D721Med (cell line): ENCODE measurements around the gene RCCD1.

Source experiments
- DNase-seq: peaks from one replicate; pipeline ENCODE4 v3.0.0; 2011; ENCODE audit warnings: low spot score; ENCODE audit not compliant: insufficient read length
- FAIRE-seq: peaks from 2 replicates; lab custom pipeline; 2011; peaks lifted over from hg19 to GRCh38; lab: Jason Lieb, UNC
- TF ChIP-seq, protein P1 (sequence below): IDR thresholded peaks from 2 replicates; pipeline ENCODE4 v1.5.1; 2012; ENCODE audit warnings: mild to moderate bottlenecking, control low read depth; ENCODE audit not compliant: insufficient read depth; ENCODE audit errors: missing control alignments

Gene RCCD1

DNA sequence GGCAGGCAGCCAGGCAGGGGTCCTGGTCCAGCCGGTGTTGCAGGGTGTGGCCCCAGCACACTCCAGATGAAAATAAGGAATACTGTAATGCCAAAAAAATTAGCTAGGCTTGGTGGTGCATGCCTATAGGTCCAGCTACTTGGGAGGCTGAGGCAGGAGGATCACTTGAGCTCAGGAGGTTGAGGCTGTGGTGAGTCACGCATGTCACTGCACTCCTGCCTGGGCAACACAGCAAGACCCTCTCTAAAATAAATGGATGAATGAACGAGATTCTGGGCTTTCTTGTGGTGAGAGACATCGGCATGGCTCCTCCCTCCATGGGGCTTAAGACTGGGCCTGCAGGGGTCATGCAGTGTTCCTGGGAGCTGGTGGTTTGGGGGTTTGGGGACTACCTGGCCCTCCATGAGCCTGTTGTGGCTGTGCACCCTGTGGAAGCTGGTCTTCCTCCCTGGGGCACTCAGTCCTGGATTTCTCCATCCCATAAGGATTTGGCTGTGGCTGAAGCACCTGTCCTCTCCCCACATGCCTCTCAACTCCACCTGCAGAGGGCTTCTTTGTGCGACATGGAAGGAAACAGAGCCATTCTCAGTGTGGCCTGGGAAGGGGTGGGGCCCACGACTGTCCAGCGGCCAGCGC, 7.6 kb upstream of the RCCD1 start:
- FAIRE-seq = no peak
- no peak for DNase-seq
- TF ChIP-seq, protein P1, sequence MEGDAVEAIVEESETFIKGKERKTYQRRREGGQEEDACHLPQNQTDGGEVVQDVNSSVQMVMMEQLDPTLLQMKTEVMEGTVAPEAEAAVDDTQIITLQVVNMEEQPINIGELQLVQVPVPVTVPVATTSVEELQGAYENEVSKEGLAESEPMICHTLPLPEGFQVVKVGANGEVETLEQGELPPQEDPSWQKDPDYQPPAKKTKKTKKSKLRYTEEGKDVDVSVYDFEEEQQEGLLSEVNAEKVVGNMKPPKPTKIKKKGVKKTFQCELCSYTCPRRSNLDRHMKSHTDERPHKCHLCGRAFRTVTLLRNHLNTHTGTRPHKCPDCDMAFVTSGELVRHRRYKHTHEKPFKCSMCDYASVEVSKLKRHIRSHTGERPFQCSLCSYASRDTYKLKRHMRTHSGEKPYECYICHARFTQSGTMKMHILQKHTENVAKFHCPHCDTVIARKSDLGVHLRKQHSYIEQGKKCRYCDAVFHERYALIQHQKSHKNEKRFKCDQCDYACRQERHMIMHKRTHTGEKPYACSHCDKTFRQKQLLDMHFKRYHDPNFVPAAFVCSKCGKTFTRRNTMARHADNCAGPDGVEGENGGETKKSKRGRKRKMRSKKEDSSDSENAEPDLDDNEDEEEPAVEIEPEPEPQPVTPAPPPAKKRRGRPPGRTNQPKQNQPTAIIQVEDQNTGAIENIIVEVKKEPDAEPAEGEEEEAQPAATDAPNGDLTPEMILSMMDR = no peak

DNA sequence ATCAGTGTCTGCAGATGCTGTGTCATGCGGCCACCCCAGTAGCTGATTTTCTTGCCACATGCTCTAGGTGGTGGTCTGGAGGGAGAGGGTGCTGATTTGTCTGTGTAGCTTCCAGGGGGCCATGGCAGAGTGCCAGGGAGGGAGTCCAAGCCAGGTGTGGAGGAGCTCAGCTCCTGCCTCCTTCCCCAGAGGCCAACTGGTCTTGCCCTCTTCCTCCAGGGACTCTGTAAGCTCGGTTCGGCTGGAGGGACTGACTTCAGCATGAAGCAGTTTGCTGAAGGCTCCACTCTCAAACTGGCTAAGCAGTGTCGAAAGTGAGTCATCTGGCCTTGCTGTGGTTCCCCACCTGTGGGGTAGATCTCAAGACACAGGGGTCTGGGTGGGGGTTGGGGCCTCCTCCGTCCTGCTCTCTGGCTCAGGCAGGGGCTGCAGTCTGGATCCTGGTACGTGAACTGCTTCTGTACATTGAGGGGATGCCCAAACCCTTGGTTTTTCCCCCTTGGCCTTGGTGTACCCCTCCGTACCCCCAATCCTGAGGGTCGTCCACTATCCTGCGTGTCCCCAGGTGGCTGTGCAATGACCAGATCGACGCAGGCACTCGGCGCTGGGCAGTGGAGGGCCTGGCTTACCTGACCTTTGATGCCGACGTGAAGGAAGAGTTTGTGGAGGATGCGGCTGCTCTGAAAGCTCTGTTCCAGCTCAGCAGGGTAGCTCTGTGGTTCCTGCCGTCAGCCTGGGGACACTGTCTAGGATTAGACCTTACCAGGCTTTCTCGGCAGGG, 6.9 kb upstream of the RCCD1 start:
- FAIRE-seq = no peak
- TF ChIP-seq, protein P1 = no peak
- DNase-seq = no peak

DNA sequence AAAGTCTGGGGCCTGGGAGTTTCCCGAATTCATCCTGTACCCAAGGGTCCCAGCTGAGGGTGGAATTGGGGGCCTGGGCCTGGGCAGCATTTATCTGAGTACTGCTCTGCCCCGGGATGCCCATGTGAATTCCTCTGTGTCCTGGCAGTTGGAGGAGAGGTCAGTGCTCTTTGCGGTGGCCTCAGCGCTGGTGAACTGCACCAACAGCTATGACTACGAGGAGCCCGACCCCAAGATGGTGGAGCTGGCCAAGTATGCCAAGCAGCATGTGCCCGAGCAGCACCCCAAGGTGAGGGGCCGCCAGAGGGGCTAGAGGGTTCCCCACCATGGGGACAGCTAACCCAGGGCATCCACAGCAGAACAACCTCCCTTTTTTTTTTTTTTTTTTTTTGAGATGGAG, 6.2 kb upstream of the RCCD1 start:
- TF ChIP-seq, protein P1 = no peak
- DNase-seq = no peak
- no peak for FAIRE-seq

DNA sequence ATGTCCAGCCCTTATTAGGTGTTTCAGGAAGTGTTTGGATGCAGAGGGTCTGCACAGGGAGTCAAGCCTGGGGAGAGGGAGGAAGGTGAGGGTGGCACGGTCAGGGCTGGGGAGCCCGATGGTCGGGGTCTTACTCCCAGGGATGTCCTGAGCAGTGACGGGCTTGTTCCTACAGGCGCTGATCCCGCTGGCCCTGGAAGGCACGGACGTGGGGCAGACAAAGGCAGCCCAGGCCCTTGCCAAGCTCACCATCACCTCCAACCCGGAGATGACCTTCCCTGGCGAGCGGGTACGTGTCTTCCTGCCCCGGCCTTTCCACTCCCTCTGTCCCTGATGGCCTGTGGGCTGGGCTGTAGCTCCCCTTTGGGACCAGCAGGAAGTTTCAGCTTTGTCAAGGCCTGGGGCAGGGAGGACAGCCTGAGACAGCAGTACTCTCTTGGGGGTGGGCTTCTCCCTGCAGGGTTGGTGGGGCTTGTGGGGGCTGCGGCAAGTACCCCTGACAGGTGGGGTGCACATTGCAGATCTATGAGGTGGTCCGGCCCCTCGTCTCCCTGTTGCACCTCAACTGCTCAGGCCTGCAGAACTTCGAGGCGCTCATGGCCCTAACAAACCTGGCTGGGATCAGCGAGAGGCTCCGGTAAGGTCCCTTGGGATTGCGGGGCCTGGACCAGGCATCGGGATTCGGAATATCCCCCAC, 4.6 kb upstream of the RCCD1 start:
- TF ChIP-seq, protein P1 = no peak
- no peak for FAIRE-seq
- no peak for DNase-seq

DNA sequence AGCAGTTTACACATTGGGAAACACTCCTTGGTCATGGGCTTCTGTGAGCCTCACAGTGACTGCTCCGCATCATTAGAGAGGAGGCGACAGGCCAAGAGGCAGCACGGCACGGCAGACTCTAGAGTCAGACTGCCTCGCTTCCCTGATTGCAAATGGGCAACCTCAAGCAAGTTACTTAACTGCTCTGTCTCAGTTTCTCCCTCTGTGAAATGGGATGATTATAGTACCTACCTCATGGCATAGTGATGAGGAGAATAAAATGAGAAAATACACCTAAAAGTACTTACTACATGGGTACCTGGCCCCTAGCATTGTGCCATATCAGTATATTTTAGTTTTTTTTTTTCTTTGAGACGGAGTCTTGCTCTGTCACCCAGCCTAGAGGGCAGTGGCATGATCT, 4.0 kb upstream of the RCCD1 start:
- FAIRE-seq = no peak
- TF ChIP-seq, protein P1 = no peak

DNA sequence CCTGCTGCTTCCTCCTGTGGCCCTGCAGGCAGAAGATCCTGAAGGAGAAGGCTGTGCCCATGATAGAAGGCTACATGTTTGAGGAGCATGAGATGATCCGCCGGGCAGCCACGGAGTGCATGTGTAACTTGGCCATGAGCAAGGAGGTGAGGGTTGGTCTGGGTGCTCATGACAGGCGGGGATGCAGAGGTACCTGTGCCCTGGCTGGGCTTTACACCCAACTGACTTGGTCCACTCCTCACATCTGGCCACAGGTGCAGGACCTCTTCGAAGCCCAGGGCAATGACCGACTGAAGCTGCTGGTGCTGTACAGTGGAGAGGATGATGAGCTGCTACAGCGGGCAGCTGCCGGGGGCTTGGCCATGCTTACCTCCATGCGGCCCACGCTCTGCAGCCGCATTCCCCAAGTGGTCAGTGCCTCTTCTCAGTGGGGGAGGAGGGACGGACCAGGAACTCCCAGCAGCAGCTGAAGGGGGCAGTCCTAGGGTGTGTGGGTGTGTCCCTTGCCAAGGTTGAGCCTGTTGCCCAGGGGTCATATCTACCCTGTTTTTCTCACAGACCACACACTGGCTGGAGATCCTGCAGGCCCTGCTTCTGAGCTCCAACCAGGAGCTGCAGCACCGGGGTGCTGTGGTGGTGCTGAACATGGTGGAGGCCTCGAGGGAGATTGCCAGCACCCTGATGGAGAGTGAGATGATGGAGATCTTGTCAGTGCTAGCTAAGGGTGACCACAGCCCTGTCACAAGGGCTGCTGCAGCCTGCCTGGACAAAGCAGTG, 1.6 kb upstream of the RCCD1 start:
- FAIRE-seq = no peak
- TF ChIP-seq, protein P1 = no peak
- DNase-seq = no peak

More for the DNA sequence above, 4.0 kb upstream of the RCCD1 start:
- no peak for DNase-seq
